ENCODE results near the gene AHNAK2.

Gene AHNAK2

DNA sequence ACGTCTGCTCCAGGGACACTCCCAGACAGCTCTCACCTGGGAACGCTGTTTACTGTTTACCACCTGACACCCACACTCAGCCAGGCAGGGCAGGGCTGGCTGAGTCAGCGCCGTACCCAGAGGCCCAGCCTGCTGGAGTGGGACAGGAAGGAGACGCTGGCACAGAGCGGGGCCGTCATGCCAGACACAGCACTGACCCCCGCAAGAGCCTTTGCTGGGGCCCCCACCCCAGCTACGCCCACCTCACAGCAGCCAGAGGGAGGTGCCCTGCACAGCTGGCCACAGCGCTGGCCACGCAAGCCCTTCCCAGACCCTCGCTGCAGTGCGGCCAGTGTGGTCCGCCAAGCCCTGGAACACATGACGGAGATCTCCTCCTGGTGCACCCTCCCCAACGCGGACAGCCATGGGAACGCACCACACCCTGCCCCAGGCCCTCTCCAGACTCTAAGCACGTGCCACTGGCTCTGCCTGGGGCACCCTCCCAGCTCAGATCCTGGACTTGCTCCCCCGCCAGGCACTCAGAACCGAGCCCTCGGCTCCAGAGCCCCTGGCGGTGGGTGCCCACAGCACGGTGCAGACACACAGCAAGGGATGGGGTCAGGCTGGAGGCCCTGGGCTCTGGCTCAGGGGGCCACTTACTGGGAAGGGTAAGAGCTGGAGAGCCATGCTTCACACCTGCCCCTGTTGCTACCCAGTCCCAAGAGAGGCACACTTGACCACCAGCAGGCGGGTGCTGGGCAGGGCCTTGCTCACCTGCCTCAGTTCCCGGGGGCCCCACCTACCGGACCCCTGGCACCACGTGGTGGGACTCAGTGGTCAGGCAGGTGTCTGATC is 5.7 kb downstream of the AHNAK2 start:
- H3K4me1 ChIP-seq = peaks cover 12% of the 10 kb centered on the region
- no peak overlapping the region for H3K4me3 ChIP-seq (ENCODE audit: low read depth, low read length)

DNA sequence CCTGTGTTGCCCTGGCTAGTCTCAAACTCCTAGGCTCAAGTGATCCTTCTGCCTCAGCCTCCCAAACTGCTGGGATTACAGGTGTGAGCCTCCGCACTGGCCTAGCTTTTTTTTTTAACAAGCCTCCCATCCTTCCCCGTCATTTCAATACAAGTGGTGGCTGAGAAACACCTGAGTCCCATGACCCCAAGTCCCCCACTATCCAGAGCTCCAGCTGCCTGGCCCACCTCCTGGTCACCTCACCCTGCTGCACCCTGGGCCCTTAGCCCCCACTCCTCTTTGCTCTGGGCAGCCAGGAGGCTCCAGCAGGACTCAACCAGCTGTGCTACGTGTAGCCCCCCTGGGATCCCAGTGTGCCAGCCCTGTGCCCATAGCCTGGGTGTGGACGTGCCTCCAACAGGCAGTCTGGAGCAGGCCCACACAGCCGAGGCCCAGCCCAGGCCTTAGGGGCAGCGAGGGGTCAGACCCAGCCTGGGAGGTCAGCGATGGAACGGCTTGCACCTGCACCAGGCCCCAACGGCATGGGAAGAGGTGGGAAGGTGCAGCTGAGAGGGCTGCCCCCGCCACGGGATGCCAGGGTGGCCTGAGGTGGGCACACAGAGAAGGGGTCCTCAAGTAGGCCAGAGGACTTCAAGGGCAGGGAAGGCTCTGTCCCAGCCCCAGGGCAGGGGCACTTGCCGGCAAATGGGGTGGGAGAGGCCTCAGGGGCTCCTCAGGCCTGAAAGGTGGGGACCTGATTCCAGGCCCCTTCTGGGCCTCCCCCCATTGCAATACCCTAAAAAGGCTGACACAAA is 6.5 kb downstream of the AHNAK2 start:
- no peak overlapping the region for H3K4me3 ChIP-seq (ENCODE audit: low read depth, low read length)
- peaks cover 16% of the 10 kb centered on the region for H3K4me1 ChIP-seq
- no peaks in the 10 kb centered on the region for H3K9me3 ChIP-seq
- no peak for TF ChIP-seq CTCF (IDR thresholded peaks at IDR 0.05; ENCODE audit: low read depth, low read length)
- no peaks in the 10 kb centered on the region for H3K36me3 ChIP-seq
- no peaks in the 10 kb centered on the region for H3K27me3 ChIP-seq
- peak; percentile 10 for DNase-seq

More for the DNA sequence above, 5.7 kb downstream of the AHNAK2 start:
- H3K9me3 ChIP-seq = no peaks in the 10 kb centered on the region
- TF ChIP-seq CTCF (IDR thresholded peaks at IDR 0.05; ENCODE audit: low read depth, low read length) = no peak
- no peaks in the 10 kb centered on the region for H3K27me3 ChIP-seq
- DNase-seq = peak; percentile 20
- H3K36me3 ChIP-seq = no peaks in the 10 kb centered on the region

DNA sequence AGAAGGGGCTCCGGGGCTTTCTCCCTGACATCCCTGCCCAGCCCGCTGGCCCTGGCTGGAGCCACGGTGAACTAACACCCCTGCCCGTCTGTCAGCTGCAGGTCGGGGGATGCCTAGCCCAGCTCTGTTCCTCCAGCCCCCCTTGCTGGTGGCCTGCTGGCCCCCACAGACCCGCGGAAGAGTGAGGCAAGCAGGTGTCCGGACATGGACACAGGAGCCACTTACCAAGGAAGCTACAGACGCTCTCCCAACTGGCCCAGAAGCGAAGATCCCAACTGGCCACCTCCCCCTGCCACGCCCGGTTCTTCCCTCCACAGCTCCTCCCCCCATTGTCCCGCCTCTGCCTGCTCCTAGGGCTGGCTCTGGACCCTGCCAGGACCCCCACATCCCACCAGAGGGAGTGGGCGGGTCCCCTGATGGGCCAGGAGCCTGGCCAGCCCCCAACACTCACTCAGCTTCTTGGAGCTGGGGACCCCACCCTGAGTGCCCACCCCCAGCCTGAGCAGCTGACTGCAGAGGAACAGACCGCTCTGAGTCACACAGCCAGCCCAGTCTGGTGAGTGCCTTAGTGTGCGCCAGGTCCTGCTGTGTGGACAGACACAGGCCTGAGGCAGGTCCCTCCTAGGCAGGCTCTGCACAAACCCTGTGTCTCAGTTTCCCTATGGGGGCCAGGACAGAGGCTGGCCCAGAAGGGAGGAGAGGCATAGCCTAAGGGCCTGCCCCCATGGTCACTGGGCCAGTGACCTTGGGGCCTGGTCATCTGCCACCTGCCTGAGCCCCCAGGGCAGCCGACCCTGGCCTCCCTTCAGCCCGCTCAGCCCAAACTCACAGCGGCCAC is 7.7 kb downstream of the AHNAK2 start:
- no peak for TF ChIP-seq CTCF (IDR thresholded peaks at IDR 0.05; ENCODE audit: low read depth, low read length)
- no peaks in the 10 kb centered on the region for H3K36me3 ChIP-seq
- H3K4me3 ChIP-seq (ENCODE audit: low read depth, low read length) = no peak overlapping the region
- no peaks in the 10 kb centered on the region for H3K27me3 ChIP-seq
- H3K9me3 ChIP-seq = no peaks in the 10 kb centered on the region
- peak; percentile 56 for DNase-seq
- H3K4me1 ChIP-seq = peaks cover 16% of the 10 kb centered on the region

GRCh38 chr14:104969741-104970230 is 8.4 kb downstream of the AHNAK2 start:
- no peak for DNase-seq
- Histone ChIP-seq H3K9me3 (no peaks in the 10 kb centered on the region), H3K4me3 (ENCODE audit: low read depth, low read length) (no peak overlapping the region), H3K27me3 (no peaks in the 10 kb centered on the region), H3K4me1 (peaks cover 16% of the 10 kb centered on the region), H3K36me3 (no peaks in the 10 kb centered on the region)
- TF ChIP-seq CTCF (IDR thresholded peaks at IDR 0.05; ENCODE audit: low read depth, low read length) = no peak

DNA sequence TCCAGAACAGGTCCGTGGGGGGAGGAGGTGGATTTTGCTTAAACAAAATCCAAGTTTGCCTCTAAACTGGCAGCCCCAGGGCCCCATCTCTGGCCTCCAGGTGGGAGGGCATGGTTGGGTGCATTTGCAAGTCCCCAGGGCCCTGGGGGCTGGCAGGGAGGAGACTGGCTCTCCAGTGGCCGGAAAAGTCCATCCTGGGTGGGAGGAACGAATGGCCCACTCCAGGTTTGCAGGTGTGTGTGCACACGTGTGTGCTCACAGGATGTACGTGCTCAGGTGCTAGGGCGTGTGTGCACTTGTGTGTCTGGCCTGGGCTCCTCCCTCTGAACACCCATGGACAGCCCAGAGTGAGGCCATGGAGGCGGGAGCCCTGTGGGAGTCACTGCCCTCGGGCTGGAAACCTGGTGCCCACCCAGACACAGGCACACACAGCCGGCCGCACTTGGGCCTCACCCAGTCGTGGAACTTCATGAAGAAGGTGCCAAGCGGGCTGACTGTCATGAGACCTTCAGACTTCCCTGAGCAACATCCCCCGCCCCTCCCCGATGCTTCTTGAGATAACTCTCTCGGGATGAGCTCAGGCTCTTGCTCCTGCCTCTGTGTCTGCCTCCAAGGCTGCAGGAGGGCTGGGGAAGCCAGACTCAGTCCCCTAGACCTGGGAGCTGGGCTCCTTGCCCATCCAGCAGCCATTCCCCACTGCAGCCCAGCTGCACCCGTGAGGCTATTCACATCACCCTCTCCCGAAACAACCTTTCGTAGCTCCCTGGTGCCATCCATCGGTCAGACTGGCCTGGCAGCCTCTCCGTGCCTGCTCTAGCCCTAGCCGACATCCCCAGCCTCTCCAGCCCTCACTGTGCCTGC is 9.4 kb downstream of the AHNAK2 start:
- Histone ChIP-seq H3K27me3 (no peaks in the 10 kb centered on the region), H3K9me3 (no peaks in the 10 kb centered on the region), H3K4me3 (ENCODE audit: low read depth, low read length) (peak overlapping the region; percentile 52), H3K36me3 (no peaks in the 10 kb centered on the region), H3K4me1 (peaks cover 16% of the 10 kb centered on the region)
- peak; percentile 57 for DNase-seq
- no peak for TF ChIP-seq CTCF (IDR thresholded peaks at IDR 0.05; ENCODE audit: low read depth, low read length)
